Amniotic stem cell (primary cell): ENCODE results near the gene RASSF1.

Experiments
- DNase-seq: peaks from one replicate; lab custom pipeline; 2025; lab: John Stamatoyannopoulos, UW

The RASSF1 gene

DNA sequence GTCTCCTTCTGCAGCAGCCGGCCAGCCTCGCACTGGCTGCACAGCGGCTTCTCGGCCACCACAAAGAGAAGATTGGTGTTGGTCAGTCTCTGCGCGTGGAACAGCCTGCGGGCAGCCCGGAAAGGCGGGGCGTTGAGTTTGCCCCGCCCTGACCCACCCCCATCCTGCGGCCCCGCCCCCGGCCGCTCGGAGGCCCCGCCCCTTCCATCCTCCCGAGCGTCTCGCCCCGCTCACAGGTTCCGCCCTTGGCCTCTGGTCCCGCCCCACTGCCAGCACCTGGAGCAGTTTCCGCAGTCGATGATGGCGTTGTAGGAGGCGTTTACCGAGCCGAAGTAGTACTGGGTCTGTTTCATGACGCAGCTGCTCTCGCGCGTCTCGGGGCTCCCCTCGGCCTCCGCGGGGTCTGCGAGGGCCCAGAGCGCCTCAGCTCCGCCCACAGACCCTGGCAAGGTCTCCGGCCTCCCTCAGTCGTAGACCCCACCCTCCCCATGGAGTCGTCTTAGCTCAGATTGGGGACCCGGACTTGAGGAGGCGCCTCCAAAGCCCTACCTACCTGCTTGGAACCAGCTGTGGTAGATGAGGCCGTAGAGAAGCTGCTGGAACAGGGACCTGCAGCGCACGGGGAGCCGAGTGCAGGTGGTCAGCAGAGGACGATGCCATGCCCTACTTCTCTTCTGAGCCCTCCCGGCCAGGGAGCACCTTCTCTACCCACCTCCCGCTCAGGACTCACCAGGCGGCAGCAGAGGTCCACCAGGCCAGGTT is 24.6 kb upstream of the RASSF1 start:
- no peak for DNase-seq

DNA sequence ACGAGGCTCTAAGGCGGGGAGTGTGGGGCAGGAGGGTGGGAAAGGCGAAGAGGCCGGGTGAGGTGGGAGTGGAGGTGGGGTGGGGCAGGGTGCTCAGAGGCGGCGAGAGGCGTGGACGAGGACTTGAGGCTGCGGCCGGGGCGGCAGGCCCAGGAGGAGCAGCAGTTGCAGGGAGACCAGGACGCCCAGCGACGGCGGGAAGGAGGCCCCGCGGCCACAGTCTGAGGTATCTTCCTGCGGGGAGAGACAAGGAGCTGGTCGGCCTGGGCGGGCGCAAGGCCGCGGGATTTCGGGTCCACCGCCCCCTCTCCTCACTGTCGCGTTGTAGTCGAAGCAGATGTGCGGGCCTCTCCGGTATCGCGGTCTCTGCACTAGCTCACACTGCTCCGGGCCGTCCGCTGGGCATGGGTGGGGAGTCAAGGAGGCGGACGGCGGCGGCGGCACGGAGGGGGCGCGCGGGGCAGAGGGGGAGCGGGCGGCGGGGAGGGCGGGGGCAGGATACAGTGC is 24.0 kb upstream of the RASSF1 start:
- DNase-seq: no peak

DNA sequence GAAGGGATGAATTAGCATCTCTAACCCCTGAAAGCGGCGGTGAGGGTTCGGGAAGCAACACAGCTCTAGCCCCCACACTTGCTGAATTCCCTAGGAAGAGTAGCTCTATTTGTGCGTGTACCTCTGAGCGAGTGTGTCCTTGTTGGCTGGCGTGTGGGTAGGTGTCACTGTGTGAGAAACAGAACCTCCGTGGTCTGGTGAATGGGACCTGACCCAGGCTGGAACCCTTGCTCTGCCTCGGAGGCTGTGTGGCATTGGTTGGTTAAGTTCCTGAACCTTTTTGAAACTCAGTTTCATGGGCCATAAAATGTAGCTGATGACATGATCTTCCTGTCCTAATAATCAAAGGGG is 19.1 kb upstream of the RASSF1 start:
- no peak for DNase-seq

DNA sequence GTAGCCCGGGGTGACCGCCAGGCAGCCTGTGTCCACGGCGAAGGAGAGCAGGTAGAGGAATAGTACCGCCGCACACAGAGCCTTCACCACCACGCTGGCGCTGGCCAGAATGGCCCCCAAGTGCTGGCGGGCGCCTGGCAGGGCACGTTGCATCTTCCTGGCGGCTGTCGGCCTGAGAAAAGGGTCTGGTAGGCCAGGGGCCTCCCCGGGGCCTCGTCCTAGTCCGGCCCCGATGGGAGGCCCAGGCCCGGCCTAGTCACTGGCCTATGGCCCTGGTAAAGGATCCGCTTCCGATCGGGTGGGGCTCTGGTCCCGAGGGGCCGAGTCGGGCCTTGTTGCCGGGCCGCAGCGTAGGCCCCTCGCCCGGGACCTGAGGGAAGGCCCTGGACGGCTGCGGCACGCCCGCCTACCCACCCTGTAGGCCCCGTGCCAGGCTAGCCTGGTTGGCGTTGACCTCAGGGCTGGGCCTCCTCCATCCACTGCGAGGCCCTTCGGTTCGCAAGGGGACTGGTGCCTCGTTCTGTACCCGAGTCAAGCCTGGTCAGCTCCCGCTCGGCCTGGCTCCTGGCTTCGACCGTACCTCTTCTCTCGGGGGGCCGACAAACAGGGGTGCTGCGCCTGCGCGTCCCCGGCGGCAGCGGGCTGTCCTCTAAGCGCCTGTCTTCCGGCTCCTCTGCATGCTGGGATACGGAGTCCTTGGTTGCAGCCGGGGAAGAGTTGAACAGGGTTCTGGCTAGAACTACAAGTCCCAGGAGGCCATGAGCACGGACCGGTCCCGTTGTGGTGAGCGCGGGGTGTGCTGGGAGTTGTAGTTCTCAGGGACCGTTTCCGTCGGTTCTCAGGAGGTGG is 18.5 kb upstream of the RASSF1 start, which contains the start of gene TMEM115:
TSS of gene TMEM115 (minus strand) at position 611 of the 849 bp plus-strand sequence. CDS start at position 153, 458 bp downstream.
- DNase-seq: peak; percentile 95

DNA sequence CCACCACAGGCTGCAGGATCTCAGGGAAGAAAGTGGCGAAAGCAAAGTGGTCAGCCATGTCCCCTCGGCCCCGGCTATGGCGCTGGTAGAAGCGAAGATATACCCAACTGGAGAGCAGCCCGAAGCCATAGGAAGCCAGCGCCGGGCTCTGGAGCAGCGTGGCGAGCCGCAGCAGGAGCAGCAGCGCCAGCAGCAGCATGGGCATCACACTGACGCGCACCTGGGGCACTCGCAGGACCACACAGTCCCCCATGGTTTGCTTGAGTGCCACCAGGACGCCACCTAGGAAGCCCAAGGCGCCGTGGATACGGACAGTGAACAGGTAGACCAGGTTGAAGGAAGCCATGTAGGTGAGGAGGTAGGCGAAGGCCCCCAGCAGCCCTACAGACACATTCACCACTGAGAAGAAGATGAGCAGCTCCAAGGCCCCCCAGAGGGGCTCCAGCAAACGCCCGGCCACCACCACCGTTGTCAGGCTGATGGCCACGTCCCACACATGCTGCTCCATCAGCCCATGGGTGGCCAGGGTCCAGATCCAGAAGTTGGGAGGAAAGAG is 17.8 kb upstream of the RASSF1 start:
- no peak for DNase-seq

DNA sequence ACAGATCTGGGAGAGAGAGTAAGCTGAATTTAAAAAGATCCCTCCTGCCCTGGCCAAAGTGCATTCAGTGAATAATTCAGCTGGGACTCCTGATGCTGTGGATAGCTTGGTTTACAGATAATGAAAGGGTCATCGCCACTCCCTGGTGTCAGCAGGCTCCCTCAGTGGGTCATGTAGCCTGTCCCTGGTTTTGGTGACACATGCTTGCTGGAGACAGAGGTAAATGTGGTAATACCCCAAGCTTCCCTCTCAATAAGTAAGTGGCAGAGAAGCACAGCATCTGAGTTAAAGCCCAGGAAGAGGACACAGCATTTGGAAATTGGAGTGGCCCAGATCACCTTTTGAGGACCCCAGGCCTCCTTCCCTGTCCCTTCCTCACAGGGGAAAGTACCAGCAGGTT is 16.8 kb upstream of the RASSF1 start:
- DNase-seq: no peak

DNA sequence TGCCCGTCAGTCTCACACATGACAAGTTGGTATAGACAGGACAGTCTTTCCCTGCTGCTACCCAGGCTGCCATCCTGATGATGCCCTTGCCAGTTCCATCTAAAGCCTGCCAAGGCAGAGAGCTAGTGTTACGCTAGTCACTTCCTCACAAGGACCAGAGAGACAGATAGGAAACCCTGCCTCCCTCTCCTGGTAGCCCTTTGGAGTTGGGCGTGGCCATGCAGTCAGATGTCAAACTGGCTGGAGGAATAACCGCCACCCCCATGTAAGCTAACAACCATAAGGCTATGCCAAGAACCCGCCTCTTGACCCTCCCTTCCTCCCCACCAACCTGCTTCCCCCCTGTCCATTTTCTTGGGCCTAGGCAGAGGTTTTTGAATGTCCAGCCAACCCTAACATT is 15.9 kb upstream of the RASSF1 start:
- no peak for DNase-seq

DNA sequence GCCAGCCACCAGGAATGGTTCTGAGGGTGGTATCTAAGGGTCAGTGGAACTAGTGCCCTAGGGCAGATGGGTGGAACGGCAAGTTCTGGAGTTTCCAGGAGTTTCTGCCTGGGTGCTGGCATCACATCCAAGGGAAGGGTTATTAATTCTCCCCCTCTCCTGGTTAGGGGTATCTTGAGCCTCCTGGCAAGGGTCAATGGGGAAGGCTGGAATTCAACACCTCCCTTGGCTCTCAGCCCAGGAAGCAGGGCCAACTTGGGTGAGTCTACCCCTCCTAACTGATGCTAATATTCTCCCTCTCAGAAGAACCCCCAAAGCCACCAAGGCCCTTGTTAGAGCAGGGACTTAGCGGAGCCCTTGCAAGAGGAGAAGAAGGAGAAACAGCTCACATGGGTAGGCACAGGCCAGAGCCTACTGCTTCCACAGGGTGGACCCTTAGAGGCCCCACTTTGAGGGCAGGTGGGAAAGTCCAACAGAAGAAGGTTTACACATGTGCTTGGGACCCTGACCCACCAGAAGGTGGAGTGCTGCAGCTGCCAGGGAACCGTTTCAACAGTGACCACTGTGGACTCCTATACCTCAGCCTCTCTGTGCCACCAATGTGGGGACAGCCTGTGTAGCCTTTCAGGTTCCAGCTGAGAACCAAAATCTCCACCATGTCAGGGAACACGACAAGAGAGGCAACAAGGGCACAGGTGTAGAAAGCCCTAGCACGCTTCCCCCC is 15.4 kb upstream of the RASSF1 start:
- DNase-seq: no peak

DNA sequence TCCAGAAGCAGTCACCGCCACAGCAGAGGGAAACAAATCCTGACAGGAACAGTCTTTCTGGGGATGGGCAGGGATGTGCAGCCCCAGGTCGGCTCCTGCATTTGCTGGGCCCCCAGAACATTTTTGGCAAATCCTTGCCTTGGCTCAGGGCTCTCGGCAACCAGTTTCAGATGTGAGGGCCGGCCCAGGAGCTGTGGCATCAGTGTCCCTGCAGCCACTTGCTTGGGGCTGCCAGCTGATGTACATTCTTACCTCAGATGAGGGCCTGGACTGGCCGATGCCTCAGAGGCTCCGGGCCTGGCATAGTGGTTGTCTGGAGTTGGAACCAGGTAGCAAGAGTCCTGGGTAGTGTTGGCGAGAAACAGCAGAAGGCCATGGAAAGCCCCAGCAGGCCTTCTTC is 14.2 kb upstream of the RASSF1 start:
- DNase-seq: no peak

DNA sequence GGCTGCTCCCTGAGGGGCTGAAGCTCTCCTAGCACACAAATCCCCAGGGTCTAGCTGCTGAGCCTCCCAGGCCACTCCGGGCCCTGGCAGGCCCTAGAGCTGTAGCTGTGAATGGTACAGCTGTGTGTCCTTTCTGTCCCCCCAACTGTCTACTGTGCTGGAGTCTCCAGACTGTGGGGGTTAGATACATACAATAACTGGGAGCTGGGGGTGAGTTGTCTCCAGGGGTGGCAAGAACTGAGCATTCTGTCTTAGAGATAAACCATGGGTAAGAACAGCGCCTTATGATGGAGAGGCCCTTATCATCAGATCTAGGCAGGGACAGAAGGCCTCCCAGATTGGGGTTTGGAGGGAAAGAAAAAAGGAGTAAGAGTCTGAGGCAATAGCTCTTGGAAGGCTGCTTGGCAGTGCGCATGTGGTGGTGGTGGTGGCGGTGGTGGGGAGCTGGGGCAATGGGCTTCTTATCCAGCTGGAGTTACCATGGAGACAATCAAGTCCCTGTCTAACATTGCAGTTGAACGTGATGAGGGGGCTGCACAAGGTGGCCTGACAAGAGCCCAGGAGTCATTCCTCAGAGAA is 13.6 kb upstream of the RASSF1 start:
- no peak for DNase-seq

DNA sequence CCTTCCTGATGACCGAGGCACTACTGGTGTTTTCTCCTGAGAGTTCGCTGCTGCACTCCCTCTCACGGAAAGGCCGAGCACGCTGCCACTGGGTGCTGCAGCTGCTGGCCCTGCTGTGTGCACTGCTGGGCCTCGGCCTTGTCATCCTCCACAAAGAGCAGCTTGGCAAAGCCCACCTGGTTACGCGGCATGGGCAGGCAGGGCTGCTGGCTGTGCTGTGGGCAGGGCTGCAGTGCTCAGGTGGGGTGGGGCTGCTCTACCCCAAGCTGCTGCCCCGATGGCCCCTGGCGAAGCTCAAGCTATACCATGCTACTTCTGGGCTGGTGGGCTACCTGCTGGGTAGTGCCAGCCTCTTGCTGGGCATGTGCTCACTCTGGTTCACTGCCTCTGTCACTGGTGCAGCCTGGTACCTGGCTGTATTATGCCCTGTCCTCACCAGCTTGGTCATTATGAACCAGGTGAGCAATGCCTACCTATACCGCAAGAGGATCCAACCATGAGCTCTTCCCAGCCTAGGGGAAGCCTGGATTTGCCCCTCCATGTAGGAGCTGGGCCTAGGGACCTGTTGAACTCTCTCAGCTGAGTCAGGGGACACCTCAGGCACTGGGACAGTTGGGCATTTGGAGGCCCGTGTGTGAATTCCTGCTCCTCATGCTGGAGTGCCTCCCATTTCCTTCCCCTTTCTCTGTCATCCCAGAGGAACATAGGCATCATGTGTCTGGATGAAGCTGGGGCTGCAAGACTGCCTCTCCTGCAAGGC is 12.8 kb upstream of the RASSF1 start:
- no peak for DNase-seq

DNA sequence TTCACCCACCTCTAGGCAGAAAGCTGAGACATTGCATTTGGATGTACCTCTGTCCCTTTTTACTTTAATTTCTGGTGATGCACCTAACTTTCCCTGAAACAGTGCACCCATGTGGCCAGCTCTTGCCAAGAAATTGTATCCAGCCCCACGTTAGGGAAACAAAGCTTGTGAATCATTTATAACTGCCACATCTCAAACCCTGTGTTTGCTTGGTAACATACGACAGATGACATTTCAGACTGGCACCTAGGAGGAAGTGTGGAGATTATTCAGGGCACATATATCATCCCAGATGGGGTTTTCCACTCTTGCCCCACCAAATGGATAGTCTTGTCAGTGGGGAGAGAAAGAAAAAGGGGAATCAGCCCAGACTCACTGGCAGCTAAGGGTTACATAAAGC is 12.1 kb upstream of the RASSF1 start:
- no peak for DNase-seq

DNA sequence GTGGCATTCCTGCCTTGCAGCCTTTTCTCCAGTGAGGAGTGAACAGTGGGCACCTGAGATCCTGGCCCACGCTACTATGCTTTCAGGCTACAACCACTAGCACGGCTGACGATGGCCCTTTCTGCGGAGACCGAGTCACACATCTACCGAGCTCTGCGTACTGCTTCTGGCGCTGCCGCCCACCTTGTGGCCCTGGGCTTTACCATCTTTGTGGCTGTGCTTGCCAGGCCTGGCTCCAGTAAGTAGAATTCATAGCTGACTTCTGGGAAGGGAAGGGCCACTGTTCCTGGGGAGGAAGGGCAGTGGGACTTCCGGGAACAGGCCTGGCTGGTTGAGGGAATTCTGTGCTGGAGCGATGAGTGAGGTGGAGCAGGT is 10.7 kb upstream of the RASSF1 start:
- no peak for DNase-seq

DNA sequence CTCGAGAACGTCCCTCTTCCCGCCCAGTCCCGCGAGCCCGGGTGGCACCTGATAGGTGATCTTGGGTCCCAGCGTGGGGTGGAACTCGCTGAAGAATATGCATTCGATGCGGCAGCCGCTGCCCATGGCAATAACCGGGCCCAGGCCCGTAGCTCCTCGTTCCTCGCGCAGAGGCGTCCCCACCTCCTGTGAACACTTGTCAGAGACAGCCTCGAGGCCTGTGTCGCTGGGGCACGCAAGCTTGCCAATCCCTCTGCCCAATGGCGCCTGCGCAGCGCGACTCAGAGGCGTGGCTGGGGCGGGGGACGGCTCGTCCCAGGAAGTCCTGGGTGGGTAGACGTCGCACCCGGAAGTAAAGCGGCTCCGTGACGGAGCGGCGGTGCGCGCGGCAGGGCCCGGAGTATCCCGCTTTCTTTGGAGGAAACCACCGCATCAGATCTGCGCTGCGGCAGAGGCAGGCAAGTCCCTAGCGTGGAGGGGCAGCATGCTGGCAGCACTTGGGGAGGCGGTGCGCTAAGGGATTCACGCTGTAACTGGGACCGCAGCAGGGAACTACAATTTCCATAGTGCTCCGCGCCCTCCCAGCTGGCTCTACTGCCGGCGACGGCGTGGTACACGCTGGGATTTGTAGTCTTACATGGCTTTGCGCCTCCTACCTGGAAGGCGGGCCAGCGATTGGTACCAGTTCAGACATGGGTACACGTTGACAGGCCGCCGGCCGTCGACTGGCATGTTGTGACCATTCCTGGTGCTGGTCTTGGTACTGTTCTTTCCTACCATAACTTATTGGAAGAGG is 10.1 kb upstream of the RASSF1 start, which contains the start of the genes CYB561D2 and NPRL2:
TSS of gene CYB561D2 (plus strand) at position 336 of the 796 bp plus-strand sequence. CDS start 572 bp downstream, outside the sequence.
TSS of gene NPRL2 (minus strand) at position 249 of the 796 bp plus-strand sequence. CDS start at position 126, 123 bp downstream.
- DNase-seq: peak; percentile 77

DNA sequence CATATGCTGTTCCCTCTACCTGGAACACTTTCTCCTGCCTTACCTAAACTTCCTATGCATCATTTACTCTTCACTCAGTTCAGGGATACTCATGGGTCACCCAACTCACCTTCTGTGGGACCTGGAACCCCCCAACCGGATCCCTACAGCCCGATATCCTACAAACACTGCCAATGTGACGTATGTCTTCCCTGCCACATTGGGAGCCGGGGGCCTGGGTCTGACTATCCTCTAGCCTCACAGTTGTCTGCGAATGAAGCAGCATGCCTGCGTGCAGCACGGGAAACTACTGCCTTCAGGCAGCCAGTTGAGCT is 9.5 kb upstream of the RASSF1 start:
- no peak for DNase-seq

DNA sequence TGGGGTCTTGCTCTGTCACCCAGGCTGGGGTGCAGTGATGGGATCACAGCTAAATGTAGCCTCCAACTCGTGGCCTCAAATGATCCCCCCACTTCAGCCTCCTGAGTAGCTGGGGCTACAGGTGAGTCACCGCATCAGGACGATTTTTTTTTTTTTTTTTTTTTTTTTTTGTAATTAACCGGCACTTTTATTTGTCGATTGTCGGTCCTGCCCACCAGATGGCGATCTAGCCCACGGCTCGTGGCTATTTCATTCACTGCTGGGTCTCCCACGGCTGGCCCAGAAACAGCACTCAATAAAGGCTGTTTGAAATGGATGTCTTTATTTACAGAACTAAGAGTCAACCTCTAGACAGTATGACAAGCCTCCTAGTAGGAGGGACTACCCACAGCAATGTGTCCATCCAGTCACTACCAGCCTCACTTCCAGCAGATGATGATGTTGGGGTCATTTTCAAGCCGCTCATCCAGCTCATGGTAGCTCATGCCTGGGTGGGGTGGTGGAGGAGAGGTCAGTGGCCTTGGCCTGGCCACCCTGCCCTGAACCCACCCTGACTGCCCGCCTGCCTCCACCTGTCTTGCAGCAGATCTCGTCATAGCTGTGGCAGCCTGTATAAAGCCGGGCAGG is 6.7 kb upstream of the RASSF1 start:
- DNase-seq: no peak

DNA sequence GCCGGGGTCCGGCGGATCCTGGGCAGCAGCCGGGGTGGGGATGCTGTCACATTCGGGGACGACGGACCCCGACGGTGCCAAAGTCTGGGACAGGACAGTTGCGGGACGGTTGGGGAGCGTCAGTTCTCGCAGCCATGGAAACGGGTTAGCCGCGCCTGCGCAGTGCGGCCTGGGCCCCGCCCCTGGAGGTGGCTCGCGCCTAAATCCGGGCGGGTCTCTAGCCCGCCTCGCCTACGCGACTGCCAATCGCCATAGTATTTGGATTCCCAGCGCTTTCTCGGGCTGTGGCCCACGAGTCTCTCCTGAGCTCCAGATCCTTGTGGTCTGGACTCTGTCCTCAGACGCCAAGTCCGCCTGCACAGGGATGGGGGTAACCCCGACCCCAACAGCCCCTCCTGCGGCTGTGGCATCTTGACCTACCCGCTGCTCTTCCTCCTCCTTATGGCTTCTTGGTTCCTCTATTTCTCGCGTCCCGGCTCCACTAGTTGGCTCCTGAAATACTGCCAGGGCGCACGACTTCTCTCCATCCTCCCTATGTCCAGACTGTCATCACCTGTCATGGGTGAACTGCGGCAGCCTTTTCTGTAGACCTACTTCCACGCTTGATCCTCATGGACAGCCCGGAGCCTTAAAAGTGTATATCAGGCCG is 5.1 kb upstream of the RASSF1 start, which contains the start of gene ZMYND10:
TSS of gene ZMYND10 (minus strand) at position 147 of the 649 bp plus-strand sequence. CDS start 153 bp downstream, outside the sequence.
- DNase-seq: no peak

DNA sequence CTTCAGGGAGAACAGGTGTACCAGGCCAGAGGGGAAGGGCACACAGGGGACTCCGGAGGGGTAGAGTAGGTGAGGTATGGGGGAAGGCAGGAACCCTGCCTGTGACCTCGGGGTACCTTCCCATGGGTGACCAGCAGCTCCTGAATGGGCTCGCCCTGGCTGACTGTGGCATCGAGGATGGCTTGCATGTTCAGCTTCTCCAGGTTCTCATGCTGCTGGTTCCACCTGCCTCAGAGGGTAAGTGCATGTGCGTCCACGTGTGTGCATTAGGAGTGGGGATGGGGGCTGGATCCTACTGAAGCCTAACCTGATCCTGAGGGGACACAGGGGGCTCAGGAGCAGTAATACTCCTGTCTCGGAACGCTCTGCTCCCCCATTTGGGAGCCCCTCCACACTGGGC is 4.4 kb upstream of the RASSF1 start:
- no peak for DNase-seq
